Measurements from ENCODE around the gene THRB.

Gene THRB

GRCh38 chr3:24117508-24117907 is 377.1 kb downstream of the THRB start:
- H3K4me3 ChIP-seq (ENCODE audit: low read depth, low read length) = no peak overlapping the region
- no peak for DNase-seq (ENCODE audit: low read depth)
- TF ChIP-seq MYC (IDR thresholded peaks at IDR 0.05; ENCODE audit: low read depth, low read length) = no peak
- TF ChIP-seq CTCF (IDR thresholded peaks at IDR 0.05; ENCODE audit: low read depth, low read length) = no peak
- no peak for TF ChIP-seq MAX (IDR thresholded peaks at IDR 0.05; ENCODE audit: low read depth, low read length)
- no peak for TF ChIP-seq POLR2A (IDR thresholded peaks at IDR 0.05; ENCODE audit: extremely low read depth, insufficient read length)

GRCh38 chr3:24111711-24112110 is 382.9 kb downstream of the THRB start:
- TF ChIP-seq MAX (IDR thresholded peaks at IDR 0.05; ENCODE audit: low read depth, low read length) (no peak), POLR2A (IDR thresholded peaks at IDR 0.05; ENCODE audit: extremely low read depth, insufficient read length) (no peak), MYC (IDR thresholded peaks at IDR 0.05; ENCODE audit: low read depth, low read length) (no peak), CTCF (IDR thresholded peaks at IDR 0.05; ENCODE audit: low read depth, low read length) (no peak)
- no peak overlapping the region for H3K4me3 ChIP-seq (ENCODE audit: low read depth, low read length)
- DNase-seq (ENCODE audit: low read depth) = no peak

GRCh38 chr3:24110051-24110450 is 384.6 kb downstream of the THRB start:
- H3K4me3 ChIP-seq (ENCODE audit: low read depth, low read length) = no peak overlapping the region
- no peak for TF ChIP-seq CTCF (IDR thresholded peaks at IDR 0.05; ENCODE audit: low read depth, low read length)
- DNase-seq (ENCODE audit: low read depth) = no peak

GRCh38 chr3:24101676-24102168 is 392.9 kb downstream of the THRB start:
- DNase-seq (ENCODE audit: low read depth) = no peak
- no peak overlapping the region for H3K4me3 ChIP-seq (ENCODE audit: low read depth, low read length)
- TF ChIP-seq MAX (IDR thresholded peaks at IDR 0.05; ENCODE audit: low read depth, low read length) = no peak
- TF ChIP-seq POLR2A (IDR thresholded peaks at IDR 0.05; ENCODE audit: extremely low read depth, insufficient read length) = no peak
- no peak for TF ChIP-seq CTCF (IDR thresholded peaks at IDR 0.05; ENCODE audit: low read depth, low read length)
- no peak for TF ChIP-seq MYC (IDR thresholded peaks at IDR 0.05; ENCODE audit: low read depth, low read length)

- no peak for TF ChIP-seq MYC (IDR thresholded peaks at IDR 0.05; ENCODE audit: low read depth, low read length)
- no peak for TF ChIP-seq POLR2A (IDR thresholded peaks at IDR 0.05; ENCODE audit: extremely low read depth, insufficient read length)
- no peak for TF ChIP-seq MAX (IDR thresholded peaks at IDR 0.05; ENCODE audit: low read depth, low read length)
- no peak for TF ChIP-seq CTCF (IDR thresholded peaks at IDR 0.05; ENCODE audit: low read depth, low read length)
- no peak for DNase-seq (ENCODE audit: low read depth)
- H3K4me3 ChIP-seq (ENCODE audit: low read depth, low read length) = no peak overlapping the region
These were observed 393.8 kb downstream of the THRB start for GRCh38 chr3:24100696-24101402.
